HepG2 (cell line): ENCODE data around the gene L3MBTL3. TPM values are rescaled to one million over a fixed set of nuclear protein-coding genes. Genes with fewer than 3 reads are reported as not detected.

Source experiments
- CENPX ChIP-seq: sonication (generic); formaldehyde crosslinking; IDR thresholded peaks from 2 replicates; pipeline ENCODE4 v1.9.0; 2021; ENCODE audit warnings: mild to moderate bottlenecking, missing genetic modification reagents, moderate library complexity
- IRX3 ChIP-seq: sonication (generic); formaldehyde crosslinking; IDR thresholded peaks from 2 replicates; pipeline ENCODE4 v1.8.1; 2023; ENCODE audit warnings: mild to moderate bottlenecking, low read depth, missing genetic modification reagents, borderline replicate concordance
- KMT2A ChIP-seq: sonication (generic); formaldehyde crosslinking; IDR thresholded peaks from 2 replicates; pipeline ENCODE4 v1.4.0; 2020; ENCODE audit warnings: missing genetic modification reagents
- MAZ ChIP-seq, 2 experiments: sonication (generic) in 1 of 2; formaldehyde crosslinking in 1 of 2; IDR thresholded peaks; 2 replicates each; pipeline versions ENCODE4 v1.5.0 to v1.6.1; 2012 to 2020; ENCODE audit warnings: low read depth in 2 of 2, mild to moderate bottlenecking in 2 of 2, borderline replicate concordance in 1 of 2, improper control_type of control experiment in 1 of 2, low read length in 1 of 2, missing genetic modification reagents in 1 of 2, moderate library complexity in 1 of 2
- NR2C2 ChIP-seq: sonication (generic); formaldehyde crosslinking; IDR thresholded peaks from 2 replicates; pipeline ENCODE4 v1.4.0; 2020; ENCODE audit warnings: missing genetic modification reagents, mild to moderate bottlenecking, moderate library complexity, borderline replicate concordance
- TCF12 ChIP-seq, 2 experiments: fragments of 450-650 bp in 1 of 2; sonication (generic) in 1 of 2; formaldehyde crosslinking in 1 of 2; IDR thresholded peaks; 2 replicates each; pipeline versions ENCODE4 v1.6.1 to v1.8.0; 2017 to 2022; ENCODE audit warnings: antibody characterized with exemption in 1 of 2, mild to moderate bottlenecking in 1 of 2, missing genetic modification reagents in 1 of 2, moderate library complexity in 1 of 2
- ZC3H4 ChIP-seq: sonication (generic); formaldehyde crosslinking; IDR thresholded peaks from 2 replicates; pipeline ENCODE4 v1.4.0; 2020; ENCODE audit warnings: missing genetic modification reagents, borderline replicate concordance
- ZNF44 ChIP-seq: sonication (generic); formaldehyde crosslinking; IDR thresholded peaks from 2 replicates; pipeline ENCODE4 v1.5.1; 2020; ENCODE audit warnings: mild to moderate bottlenecking, missing genetic modification reagents
- ZNF546 ChIP-seq: sonication (generic); formaldehyde crosslinking; conservative IDR thresholded peaks from 2 replicates; pipeline ENCODE4 v1.8.1; 2023; ENCODE audit warnings: mild to moderate bottlenecking, missing genetic modification reagents
- ZNF547 ChIP-seq: sonication (generic); formaldehyde crosslinking; IDR thresholded peaks from 2 replicates; pipeline ENCODE4 v1.5.1; 2020; ENCODE audit warnings: mild to moderate bottlenecking, missing genetic modification reagents
- ZNF562 ChIP-seq: sonication (generic); formaldehyde crosslinking; IDR thresholded peaks from 2 replicates; pipeline ENCODE4 v1.8.0; 2022; ENCODE audit warnings: missing genetic modification reagents, borderline replicate concordance
- ZNF777 ChIP-seq: sonication (generic); formaldehyde crosslinking; IDR thresholded peaks from 2 replicates; pipeline ENCODE4 v1.4.0; 2020; ENCODE audit warnings: missing genetic modification reagents
- polyA plus RNA-seq, 8 experiments: library from polyadenylated mRNA; depleted of rRNA in 3 of 8; stranded (reverse) in 7 of 8; unstranded in 1 of 8; fragments of >200 nt; fragmentation: Illumina TruSeq in 4 of 8; extraction: Trizol in 4 of 8; gene quantifications; 2 replicates each; pipeline versions ENCODE4 v1.2.1 to v1.2.3, GENCODE V29; 2011 to 2016; ENCODE audit warnings: low read depth in 4 of 8, missing spikeins in 1 of 8, mixed read lengths in 1 of 8; ENCODE audit not compliant: insufficient read depth in 1 of 8
- total RNA-seq, 5 experiments: library from RNA; depleted of rRNA; stranded (reverse); fragments of >200 nt; fragmentation: Illumina TruSeq; extraction: Trizol; gene quantifications; 2 replicates each; pipeline ENCODE4 v1.2.3, GENCODE V29; 2016; ENCODE audit warnings: low read depth in 1 of 5
- TF ChIP-seq, protein P1 (sequence below): sonication (generic); formaldehyde crosslinking; IDR thresholded peaks from 2 replicates; pipeline ENCODE4 v1.8.1; 2023; ENCODE audit warnings: mild to moderate bottlenecking, missing genetic modification reagents
- TF ChIP-seq, protein P2 (sequence below): sonication (generic); formaldehyde crosslinking; IDR thresholded peaks from 2 replicates; pipeline ENCODE4 v1.4.0; 2020; ENCODE audit warnings: missing genetic modification reagents
- TF ChIP-seq, protein P3 (sequence below): sonication (generic); formaldehyde crosslinking; IDR thresholded peaks from 2 replicates; pipeline ENCODE4 v1.4.0; 2020; ENCODE audit warnings: missing genetic modification reagents
- TF ChIP-seq, protein P4 (sequence below): IDR thresholded peaks from 2 replicates; pipeline ENCODE4 v1.6.1; 2012; ENCODE audit warnings: low read length, improper control_type of control experiment
- TF ChIP-seq, protein P5 (sequence below): sonication (generic); formaldehyde crosslinking; IDR thresholded peaks from 2 replicates; pipeline ENCODE4 v1.8.0; 2023; ENCODE audit warnings: mild to moderate bottlenecking, missing genetic modification reagents
- TF ChIP-seq, protein P6 (sequence below): sonication (generic); formaldehyde crosslinking; IDR thresholded peaks from 2 replicates; pipeline ENCODE4 v1.8.1; 2022; ENCODE audit warnings: mild to moderate bottlenecking, missing genetic modification reagents

L3MBTL3 gene
- total and polyA plus RNA-seq, 2 of the 13 experiments (the other 11 are each of a cell fraction or from before 2014, with no cell fraction given) = 1.5 to 2.5 TPM

DNA sequence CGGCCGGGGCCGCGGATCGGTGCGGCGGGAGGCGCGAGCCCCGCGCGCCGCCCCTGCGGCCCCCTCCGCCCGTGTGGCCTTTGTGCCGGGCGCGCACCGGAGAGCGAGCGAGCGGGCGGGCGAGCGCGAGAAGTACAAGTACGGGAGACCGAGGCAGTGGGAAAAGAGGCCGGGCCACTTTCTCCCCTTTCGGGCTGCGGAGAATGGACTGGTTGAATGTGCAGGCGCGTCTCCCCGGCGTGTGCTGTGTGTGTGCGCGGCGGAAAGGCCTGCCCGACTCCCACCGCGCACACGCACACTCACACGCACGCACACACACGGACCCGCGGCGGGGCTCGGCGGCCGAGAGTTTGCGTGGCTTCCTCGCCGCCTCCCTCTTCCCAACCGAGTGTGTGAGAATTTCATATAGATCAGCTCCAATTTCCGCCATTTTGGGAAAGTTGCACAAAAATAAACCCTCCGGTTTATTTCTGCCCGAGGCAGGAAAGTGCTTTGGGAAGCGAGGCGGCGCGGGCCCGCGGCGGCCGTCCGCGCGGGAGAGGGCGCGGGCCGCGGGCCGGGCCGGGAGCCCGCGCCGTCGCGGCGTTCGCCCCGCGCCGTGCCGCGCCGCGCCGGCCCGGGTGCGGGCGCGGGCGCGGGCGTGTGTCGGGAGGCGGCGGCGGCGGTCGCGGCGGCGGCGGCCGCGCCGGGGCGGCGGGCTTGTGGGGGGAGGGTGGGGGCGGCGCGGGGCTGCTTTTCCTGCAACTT lies 1.1 kb downstream of the L3MBTL3 start (continued):
- TF ChIP-seq, protein P1, sequence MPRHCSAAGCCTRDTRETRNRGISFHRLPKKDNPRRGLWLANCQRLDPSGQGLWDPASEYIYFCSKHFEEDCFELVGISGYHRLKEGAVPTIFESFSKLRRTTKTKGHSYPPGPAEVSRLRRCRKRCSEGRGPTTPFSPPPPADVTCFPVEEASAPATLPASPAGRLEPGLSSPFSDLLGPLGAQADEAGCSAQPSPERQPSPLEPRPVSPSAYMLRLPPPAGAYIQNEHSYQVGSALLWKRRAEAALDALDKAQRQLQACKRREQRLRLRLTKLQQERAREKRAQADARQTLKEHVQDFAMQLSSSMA (CRISPR knock-in tag) = no peak
- no peak for TF ChIP-seq ZNF546
- no peak for TF ChIP-seq IRX3 (CRISPR knock-in tag)
- TF ChIP-seq, protein P2, sequence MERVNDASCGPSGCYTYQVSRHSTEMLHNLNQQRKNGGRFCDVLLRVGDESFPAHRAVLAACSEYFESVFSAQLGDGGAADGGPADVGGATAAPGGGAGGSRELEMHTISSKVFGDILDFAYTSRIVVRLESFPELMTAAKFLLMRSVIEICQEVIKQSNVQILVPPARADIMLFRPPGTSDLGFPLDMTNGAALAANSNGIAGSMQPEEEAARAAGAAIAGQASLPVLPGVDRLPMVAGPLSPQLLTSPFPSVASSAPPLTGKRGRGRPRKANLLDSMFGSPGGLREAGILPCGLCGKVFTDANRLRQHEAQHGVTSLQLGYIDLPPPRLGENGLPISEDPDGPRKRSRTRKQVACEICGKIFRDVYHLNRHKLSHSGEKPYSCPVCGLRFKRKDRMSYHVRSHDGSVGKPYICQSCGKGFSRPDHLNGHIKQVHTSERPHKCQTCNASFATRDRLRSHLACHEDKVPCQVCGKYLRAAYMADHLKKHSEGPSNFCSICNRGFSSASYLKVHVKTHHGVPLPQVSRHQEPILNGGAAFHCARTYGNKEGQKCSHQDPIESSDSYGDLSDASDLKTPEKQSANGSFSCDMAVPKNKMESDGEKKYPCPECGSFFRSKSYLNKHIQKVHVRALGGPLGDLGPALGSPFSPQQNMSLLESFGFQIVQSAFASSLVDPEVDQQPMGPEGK = peak; percentile 29; the same call in 1 of the 2 replicates
- TF ChIP-seq, protein P3, sequence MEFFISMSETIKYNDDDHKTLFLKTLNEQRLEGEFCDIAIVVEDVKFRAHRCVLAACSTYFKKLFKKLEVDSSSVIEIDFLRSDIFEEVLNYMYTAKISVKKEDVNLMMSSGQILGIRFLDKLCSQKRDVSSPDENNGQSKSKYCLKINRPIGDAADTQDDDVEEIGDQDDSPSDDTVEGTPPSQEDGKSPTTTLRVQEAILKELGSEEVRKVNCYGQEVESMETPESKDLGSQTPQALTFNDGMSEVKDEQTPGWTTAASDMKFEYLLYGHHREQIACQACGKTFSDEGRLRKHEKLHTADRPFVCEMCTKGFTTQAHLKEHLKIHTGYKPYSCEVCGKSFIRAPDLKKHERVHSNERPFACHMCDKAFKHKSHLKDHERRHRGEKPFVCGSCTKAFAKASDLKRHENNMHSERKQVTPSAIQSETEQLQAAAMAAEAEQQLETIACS = peak; percentile 39; the same call in 1 of the 2 replicates
- TF ChIP-seq, protein P4, sequence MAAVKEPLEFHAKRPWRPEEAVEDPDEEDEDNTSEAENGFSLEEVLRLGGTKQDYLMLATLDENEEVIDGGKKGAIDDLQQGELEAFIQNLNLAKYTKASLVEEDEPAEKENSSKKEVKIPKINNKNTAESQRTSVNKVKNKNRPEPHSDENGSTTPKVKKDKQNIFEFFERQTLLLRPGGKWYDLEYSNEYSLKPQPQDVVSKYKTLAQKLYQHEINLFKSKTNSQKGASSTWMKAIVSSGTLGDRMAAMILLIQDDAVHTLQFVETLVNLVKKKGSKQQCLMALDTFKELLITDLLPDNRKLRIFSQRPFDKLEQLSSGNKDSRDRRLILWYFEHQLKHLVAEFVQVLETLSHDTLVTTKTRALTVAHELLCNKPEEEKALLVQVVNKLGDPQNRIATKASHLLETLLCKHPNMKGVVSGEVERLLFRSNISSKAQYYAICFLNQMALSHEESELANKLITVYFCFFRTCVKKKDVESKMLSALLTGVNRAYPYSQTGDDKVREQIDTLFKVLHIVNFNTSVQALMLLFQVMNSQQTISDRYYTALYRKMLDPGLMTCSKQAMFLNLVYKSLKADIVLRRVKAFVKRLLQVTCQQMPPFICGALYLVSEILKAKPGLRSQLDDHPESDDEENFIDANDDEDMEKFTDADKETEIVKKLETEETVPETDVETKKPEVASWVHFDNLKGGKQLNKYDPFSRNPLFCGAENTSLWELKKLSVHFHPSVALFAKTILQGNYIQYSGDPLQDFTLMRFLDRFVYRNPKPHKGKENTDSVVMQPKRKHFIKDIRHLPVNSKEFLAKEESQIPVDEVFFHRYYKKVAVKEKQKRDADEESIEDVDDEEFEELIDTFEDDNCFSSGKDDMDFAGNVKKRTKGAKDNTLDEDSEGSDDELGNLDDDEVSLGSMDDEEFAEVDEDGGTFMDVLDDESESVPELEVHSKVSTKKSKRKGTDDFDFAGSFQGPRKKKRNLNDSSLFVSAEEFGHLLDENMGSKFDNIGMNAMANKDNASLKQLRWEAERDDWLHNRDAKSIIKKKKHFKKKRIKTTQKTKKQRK = no peak
- no peak for TF ChIP-seq NR2C2 (CRISPR knock-in tag)
- TF ChIP-seq KMT2A = no peak
- TF ChIP-seq ZNF44 (CRISPR knock-in tag) = no peak
- no peak for TF ChIP-seq TCF12 (IDR thresholded peaks at IDR 0.05)
- TF ChIP-seq TCF12 (CRISPR knock-in tag; IDR thresholded peaks at IDR 0.05) = no peak
- TF ChIP-seq, protein P5, sequence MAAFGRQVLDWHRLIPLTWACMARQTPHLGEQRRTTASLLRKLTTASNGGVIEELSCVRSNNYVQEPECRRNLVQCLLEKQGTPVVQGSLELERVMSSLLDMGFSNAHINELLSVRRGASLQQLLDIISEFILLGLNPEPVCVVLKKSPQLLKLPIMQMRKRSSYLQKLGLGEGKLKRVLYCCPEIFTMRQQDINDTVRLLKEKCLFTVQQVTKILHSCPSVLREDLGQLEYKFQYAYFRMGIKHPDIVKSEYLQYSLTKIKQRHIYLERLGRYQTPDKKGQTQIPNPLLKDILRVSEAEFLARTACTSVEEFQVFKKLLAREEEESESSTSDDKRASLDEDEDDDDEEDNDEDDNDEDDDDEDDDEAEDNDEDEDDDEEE (CRISPR knock-in tag) = no peak
- peak; percentile 91 for TF ChIP-seq ZNF777
- TF ChIP-seq CENPX (CRISPR knock-in tag) = no peak
- TF ChIP-seq ZNF562 (CRISPR knock-in tag) = no peak
- TF ChIP-seq ZNF547 = no peak
- no peak for TF ChIP-seq ZC3H4 (CRISPR knock-in tag)
- TF ChIP-seq MAZ (IDR thresholded peaks at IDR 0.05; ENCODE audit: borderline replicate concordance, low read depth, low read length) = no peak
- TF ChIP-seq MAZ (CRISPR knock-in tag; IDR thresholded peaks at IDR 0.05; ENCODE audit: low read depth) = peak; percentile 48; the same call in 1 of the 2 replicates
- TF ChIP-seq, protein P6, sequence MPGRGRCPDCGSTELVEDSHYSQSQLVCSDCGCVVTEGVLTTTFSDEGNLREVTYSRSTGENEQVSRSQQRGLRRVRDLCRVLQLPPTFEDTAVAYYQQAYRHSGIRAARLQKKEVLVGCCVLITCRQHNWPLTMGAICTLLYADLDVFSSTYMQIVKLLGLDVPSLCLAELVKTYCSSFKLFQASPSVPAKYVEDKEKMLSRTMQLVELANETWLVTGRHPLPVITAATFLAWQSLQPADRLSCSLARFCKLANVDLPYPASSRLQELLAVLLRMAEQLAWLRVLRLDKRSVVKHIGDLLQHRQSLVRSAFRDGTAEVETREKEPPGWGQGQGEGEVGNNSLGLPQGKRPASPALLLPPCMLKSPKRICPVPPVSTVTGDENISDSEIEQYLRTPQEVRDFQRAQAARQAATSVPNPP (CRISPR knock-in tag) = no peak
